ENCODE data around the gene GAP43.

The GAP43 gene

DNA sequence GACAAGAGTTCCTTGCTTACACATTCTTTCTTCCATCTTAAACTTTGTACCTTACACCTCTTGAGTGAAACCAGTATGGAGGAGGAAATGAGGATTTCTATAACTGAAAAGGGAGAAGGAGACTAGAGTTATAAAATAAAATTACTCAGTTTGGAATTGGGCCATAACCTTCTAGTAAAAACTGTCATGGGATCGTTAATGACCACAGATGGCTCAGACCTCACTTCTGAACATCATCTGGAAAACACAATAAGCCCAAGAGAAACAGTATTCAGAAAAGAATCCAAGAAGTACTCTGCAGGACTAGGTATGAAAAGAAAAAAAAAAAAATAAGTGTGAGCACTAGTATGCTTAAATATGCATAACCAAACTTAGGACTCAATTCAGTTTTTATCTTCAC lies 12.1 kb downstream of the GAP43 start:
- Histone ChIP-seq H3K4me3 (ENCODE audit: insufficient read depth, low read length, poor library complexity, severe bottlenecking) (no peak overlapping the region), H3K9me3 (ENCODE audit: insufficient read depth, low read length) (no peaks in the 10 kb centered on the region), H3F3A (ENCODE audit: insufficient read depth) (no peaks in the 10 kb centered on the region), H3K79me2 (ENCODE audit: insufficient read depth, low read length) (no peaks in the 10 kb centered on the region), H3K27me3 (ENCODE audit: low read length) (no peaks in the 10 kb centered on the region), H3K36me3 (ENCODE audit: low read length) (no peaks in the 10 kb centered on the region), H3K4me2 (ENCODE audit: low read depth, low read length, poor library complexity, severe bottlenecking) (no peak overlapping the region), H3K9me2 (replicated peaks; ENCODE audit: insufficient read depth, low read length) (no peaks in the 10 kb centered on the region), H4K20me1 (ENCODE audit: low read depth, low read length) (no peaks in the 10 kb centered on the region), H3K9ac (ENCODE audit: low read length) (no peak overlapping the region), H3K27ac (ENCODE audit: low read depth, low read length) (no peak overlapping the region), H2AFZ (ENCODE audit: low read depth, low read length, severe bottlenecking) (no peak overlapping the region)
- TF ChIP-seq EZH2phosphoT487 (conservative IDR thresholded peaks at IDR 0.05; ENCODE audit: low read length) = no peak
- TF ChIP-seq, protein P1, sequence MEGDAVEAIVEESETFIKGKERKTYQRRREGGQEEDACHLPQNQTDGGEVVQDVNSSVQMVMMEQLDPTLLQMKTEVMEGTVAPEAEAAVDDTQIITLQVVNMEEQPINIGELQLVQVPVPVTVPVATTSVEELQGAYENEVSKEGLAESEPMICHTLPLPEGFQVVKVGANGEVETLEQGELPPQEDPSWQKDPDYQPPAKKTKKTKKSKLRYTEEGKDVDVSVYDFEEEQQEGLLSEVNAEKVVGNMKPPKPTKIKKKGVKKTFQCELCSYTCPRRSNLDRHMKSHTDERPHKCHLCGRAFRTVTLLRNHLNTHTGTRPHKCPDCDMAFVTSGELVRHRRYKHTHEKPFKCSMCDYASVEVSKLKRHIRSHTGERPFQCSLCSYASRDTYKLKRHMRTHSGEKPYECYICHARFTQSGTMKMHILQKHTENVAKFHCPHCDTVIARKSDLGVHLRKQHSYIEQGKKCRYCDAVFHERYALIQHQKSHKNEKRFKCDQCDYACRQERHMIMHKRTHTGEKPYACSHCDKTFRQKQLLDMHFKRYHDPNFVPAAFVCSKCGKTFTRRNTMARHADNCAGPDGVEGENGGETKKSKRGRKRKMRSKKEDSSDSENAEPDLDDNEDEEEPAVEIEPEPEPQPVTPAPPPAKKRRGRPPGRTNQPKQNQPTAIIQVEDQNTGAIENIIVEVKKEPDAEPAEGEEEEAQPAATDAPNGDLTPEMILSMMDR (IDR thresholded peaks at IDR 0.05; ENCODE audit: insufficient read depth, low read length, poor library complexity, severe bottlenecking) = no peak

DNA sequence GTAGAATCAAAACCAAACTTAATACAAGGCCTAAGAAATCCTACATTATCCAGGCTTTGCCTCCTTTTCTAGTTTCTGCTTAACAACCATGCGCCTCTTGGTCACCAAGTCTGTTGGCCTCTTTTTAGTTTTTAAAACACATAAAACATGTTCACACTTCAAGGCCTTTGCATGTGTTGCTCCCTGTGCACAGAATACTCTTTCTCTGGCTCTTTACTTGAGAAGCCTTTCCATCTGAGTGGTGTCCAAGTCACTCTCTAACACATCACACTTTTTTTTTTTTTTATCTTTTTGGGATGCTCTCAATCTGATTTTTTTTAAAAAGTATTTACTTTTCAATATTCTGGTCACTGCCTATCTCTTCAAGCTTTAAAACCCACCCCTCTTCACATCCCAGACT lies 14.9 kb downstream of the GAP43 start:
- TF ChIP-seq, protein P1 (IDR thresholded peaks at IDR 0.05; ENCODE audit: insufficient read depth, low read length, poor library complexity, severe bottlenecking) = no peak
- no peak for TF ChIP-seq EZH2phosphoT487 (conservative IDR thresholded peaks at IDR 0.05; ENCODE audit: low read length)
- H3K4me2 ChIP-seq (ENCODE audit: low read depth, low read length, poor library complexity, severe bottlenecking) = no peak overlapping the region
- H3K27ac ChIP-seq (ENCODE audit: low read depth, low read length) = no peak overlapping the region
- H3F3A ChIP-seq (ENCODE audit: insufficient read depth) = no peaks in the 10 kb centered on the region
- no peak overlapping the region for H3K9ac ChIP-seq (ENCODE audit: low read length)
- no peaks in the 10 kb centered on the region for H4K20me1 ChIP-seq (ENCODE audit: low read depth, low read length)
- no peaks in the 10 kb centered on the region for H3K79me2 ChIP-seq (ENCODE audit: insufficient read depth, low read length)
- no peaks in the 10 kb centered on the region for H3K9me2 ChIP-seq (replicated peaks; ENCODE audit: insufficient read depth, low read length)
- no peak overlapping the region for H3K4me3 ChIP-seq (ENCODE audit: insufficient read depth, low read length, poor library complexity, severe bottlenecking)
- no peaks in the 10 kb centered on the region for H3K36me3 ChIP-seq (ENCODE audit: low read length)
- no peak overlapping the region for H2AFZ ChIP-seq (ENCODE audit: low read depth, low read length, severe bottlenecking)
- H3K9me3 ChIP-seq (ENCODE audit: insufficient read depth, low read length) = no peaks in the 10 kb centered on the region
- H3K27me3 ChIP-seq (ENCODE audit: low read length) = no peaks in the 10 kb centered on the region

DNA sequence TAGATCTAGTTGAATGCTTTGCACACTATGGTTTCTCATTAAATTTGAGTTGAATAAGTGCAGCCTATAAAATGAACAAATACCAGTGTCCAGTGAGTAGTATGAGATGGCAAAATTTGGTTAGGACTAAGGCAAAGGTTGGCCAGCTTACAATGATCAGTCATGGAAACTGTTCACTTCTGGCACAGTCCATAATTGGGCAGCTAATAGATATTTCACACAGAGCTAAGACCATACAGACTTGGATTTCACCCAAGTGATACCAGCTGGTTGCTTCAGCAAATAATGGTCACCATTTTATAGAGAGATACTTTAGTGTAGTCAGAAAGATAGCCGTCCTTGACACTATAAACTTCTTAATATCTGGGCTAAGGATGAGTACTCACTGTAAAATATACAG lies 15.7 kb downstream of the GAP43 start:
- no peaks in the 10 kb centered on the region for H3K79me2 ChIP-seq (ENCODE audit: insufficient read depth, low read length)
- no peaks in the 10 kb centered on the region for H3K36me3 ChIP-seq (ENCODE audit: low read length)
- H3K4me3 ChIP-seq (ENCODE audit: insufficient read depth, low read length, poor library complexity, severe bottlenecking) = no peak overlapping the region
- H3K9ac ChIP-seq (ENCODE audit: low read length) = no peak overlapping the region
- H3K9me2 ChIP-seq (replicated peaks; ENCODE audit: insufficient read depth, low read length) = no peaks in the 10 kb centered on the region
- TF ChIP-seq, protein P1 (IDR thresholded peaks at IDR 0.05; ENCODE audit: insufficient read depth, low read length, poor library complexity, severe bottlenecking) = no peak
- no peak for TF ChIP-seq EZH2phosphoT487 (conservative IDR thresholded peaks at IDR 0.05; ENCODE audit: low read length)
- no peaks in the 10 kb centered on the region for H3K9me3 ChIP-seq (ENCODE audit: insufficient read depth, low read length)
- no peaks in the 10 kb centered on the region for H3K27me3 ChIP-seq (ENCODE audit: low read length)
- H4K20me1 ChIP-seq (ENCODE audit: low read depth, low read length) = no peaks in the 10 kb centered on the region
- H3K27ac ChIP-seq (ENCODE audit: low read depth, low read length) = no peak overlapping the region
- H3F3A ChIP-seq (ENCODE audit: insufficient read depth) = no peaks in the 10 kb centered on the region
- H2AFZ ChIP-seq (ENCODE audit: low read depth, low read length, severe bottlenecking) = no peak overlapping the region
- no peak overlapping the region for H3K4me2 ChIP-seq (ENCODE audit: low read depth, low read length, poor library complexity, severe bottlenecking)
